ENCODE measurements around the gene BEST2.

BEST2 gene

GRCh38 chr19:12802267-12803106, 50.9 kb downstream of the BEST2 start:
- DNase-seq, result no peak

- no peak for DNase-seq
These were observed 52.5 kb downstream of the BEST2 start for GRCh38 chr19:12804051-12804450.

- DNase-seq, result peak; percentile 90
These were observed 54.9 kb downstream of the BEST2 start, which contains the start of gene RNASEH2A for GRCh38 chr19:12806242-12807081. Gene RNASEH2A, plus strand, starts transcription at chr19:12806584. Its CDS starts 90 bp downstream, at chr19:12806674.
